Jurkat, Clone E6-1 (cell line): Measurements from ENCODE around the gene RNASE8.

Source experiments
- DNase-seq: peaks from one replicate; pipeline ENCODE4 v3.0.0-alpha.2; 2011; ENCODE audit warnings: low read depth, low spot score
- H3K4me3 ChIP-seq: 2 replicates; pipeline ENCODE4 v1.5.1; 2011; ENCODE audit warnings: mild to moderate bottlenecking, low read length, control low read depth, moderate library complexity

The RNASE8 gene

DNA sequence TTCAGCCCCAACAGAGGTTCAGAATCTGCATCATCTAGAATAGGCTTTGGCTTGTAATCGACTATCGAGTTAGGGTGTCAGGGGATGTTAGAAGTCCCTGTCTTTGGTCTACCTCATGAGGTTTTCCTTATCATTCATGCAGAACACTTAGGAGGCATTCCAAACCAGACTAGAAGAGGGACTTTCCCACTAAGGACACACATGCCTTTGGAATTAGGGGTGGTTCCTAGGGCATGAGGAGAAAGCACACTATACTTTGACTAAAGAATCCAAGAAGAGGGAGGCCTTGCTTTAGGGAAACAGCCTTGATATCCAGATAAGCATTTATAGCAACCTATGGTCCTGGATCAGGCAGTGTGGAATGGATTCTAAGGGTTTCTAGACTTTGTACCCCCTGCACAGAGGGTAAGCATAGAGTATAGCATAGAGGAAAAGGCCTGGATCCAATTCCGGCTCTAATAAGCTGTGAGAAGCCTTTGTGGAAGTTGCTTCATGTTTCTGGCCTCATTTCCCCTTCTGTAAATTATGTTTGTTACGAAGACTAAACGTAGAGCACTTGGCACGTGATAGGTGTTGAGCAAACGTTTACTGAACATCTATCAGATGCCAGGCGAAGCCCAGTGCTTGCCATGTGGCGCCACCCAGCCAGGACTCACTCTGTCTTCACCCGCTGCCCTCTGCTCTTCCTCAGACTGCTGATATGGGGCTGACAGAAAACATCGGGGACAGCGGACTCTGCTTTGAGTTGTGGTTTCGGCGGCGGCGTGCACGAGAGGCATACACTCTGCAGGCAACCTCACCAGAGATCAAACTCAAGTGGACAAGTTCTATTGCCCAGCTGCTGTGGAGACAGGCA is 27.6 kb downstream of the RNASE8 start:
- no peak overlapping the region for H3K4me3 ChIP-seq
- no peak for DNase-seq

DNA sequence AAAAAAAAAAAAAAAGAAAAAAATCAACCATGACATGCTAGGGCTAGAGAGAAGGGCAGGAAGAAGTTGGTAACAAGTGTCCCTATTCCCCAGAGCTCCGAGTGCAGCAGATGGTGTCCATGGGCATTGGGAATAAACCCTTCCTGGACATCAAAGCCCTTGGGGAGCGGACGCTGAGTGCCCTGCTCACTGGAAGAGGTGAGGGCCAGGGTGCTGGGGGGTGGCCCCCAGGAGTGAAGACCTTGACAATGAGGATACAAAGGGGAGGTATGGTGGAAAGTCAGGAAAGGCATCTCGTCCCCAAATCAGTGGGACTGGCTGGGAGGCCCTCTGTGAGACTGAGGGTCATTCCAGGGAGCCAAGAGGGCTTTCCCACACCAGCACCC is 29.3 kb downstream of the RNASE8 start:
- no peak for DNase-seq
- H3K4me3 ChIP-seq = no peak overlapping the region

DNA sequence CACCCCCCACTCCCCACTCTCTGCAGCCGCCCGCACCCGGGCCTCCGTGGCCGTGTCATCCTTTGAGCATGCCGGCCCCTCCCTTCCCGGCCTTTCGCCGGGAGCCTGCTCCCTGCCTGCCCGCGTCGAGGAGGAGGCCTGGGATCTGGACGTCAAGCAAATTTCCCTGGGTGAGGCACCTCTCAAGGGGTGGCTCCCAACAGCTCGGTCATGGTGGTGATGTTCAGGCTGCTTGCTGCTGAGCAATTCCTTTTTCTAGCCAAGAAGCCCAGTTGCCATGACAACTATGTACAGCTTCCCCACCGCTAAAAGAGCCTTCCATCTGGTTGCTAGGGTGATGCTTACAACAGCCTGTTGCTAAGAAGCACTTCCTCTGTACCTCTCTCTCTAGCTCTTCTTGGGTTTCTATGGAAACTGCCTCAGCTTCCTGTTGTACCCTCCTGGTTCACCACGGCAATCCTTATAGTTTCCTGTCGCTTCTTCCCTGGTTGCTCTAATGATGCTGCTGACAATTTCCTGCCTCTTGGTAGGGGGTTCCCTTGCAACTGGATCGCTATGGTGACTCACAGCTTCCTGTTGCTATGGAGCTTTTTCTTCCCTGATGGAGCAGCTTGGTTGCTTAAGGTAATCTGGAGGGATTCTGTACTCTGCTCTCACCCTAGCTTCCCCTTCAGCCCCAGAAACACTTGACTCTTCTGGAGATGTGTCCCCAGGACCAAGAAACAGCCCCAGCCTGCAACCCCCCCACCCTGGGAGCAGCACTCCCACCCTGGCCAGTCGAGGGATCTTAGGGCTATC is 29.9 kb downstream of the RNASE8 start:
- DNase-seq = peak; percentile 94
- no peak overlapping the region for H3K4me3 ChIP-seq

- no peak for DNase-seq
Measured at GRCh38 chr14:21088687-21089086, 31.1 kb downstream of the RNASE8 start.

DNA sequence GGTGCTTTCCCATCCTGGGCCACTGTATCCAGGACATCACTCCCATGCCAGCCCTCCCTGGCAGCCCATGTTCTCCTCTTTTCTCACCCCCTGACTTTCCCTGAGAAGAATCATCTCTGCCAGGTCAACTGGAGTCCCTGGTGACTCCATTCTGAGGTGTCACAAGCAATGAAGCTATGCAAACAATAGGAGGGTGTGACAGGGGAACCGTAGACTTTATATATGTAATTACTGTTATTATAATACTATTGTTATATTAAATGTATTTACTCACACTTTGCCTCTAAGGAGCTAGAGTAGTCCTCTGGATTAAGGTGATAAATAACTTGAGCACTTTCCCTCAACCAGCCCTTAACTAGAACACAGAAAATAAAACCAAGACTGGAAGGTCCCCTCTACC is 31.6 kb downstream of the RNASE8 start:
- no peak overlapping the region for H3K4me3 ChIP-seq
- no peak for DNase-seq

More at GRCh38 chr14:21088687-21089086, 31.1 kb downstream of the RNASE8 start:
- H3K4me3 ChIP-seq = no peak overlapping the region

DNA sequence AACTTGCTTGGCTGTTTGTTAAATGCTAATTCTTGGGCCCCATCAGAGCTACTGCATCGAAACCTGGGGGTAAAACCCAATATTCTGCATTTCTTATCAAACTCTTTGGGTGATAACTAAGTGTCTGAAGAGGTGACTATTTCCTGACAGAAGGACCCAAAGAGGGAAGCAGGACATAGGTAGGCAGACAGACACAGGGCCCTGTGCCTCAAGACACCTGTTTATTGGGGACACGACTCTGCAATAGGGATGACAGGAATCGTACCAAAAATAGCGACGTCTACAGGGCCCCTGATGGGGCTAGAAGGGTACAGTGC is 32.2 kb downstream of the RNASE8 start:
- no peak for DNase-seq
- H3K4me3 ChIP-seq = no peak overlapping the region

DNA sequence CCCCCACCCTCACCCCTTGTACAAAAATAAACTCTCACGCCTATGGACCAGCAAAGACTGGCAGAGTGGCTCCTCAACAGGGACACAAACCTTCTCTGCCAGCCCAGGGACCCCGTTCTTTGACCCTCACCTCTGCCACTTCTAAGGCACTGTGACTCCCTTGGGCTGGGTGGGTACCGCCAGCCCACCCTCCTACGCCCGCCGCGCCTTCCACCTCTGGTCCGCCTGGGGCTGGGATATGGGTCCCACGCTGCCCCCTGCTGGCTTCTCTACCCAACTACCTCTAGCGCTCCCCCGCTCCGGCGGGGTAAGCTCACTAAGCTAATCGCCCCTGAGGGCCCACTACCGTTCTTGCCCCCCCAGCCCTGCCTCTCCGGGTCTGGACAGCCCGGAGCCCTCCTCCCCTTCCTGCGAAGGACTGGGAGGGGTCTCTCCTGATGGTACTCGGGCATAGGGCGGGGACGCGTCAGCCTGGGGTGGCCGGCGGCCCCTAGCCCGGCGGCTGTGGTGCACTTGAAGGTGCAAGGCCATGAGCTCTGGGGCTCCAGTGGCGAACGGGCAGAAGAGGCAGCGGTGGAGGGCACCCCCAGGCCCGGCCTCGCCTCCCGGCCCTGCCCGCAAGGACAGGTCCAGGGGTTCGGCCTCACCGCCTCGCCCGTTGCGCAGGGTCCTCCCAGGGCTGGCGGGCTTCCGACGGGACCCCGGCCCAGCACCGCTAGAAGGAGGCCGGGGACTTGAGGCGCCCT is 32.7 kb downstream of the RNASE8 start:
- no peak for DNase-seq
- no peak overlapping the region for H3K4me3 ChIP-seq

DNA sequence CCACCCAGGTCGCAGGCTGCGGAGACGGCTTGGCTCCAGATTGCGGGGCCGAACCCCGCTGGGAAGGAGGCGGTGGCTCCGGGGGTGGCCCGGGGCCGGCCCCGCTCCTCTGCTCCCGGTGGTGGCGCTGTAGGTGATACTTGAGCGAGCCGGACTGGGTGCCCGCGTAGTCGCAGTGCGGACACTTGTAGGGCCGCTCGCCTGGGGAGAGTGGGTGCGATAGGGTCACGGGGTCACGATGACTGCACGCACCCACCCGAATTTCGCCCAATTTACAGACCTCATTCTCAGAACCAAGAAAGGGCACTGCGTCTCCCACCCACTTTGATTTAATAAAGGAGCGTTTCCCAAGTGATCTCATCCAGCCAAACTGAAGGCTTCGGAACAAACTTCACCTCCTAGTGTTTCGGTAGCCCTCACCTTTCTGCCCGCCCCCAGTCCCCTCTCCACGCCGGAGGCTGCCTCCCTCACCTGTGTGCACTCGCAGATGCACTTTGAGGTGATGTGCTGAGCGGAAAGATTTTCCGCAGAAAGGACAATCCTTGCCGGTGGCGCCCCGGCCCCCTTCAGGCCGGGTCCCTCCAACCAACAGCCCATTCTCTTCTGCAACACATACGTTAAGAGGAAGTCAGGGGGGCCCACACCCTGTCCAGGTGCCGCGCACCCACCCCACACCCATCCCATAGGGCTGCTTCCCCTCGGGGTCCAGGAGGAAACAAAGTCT is 33.5 kb downstream of the RNASE8 start:
- no peak overlapping the region for H3K4me3 ChIP-seq
- DNase-seq = no peak

DNA sequence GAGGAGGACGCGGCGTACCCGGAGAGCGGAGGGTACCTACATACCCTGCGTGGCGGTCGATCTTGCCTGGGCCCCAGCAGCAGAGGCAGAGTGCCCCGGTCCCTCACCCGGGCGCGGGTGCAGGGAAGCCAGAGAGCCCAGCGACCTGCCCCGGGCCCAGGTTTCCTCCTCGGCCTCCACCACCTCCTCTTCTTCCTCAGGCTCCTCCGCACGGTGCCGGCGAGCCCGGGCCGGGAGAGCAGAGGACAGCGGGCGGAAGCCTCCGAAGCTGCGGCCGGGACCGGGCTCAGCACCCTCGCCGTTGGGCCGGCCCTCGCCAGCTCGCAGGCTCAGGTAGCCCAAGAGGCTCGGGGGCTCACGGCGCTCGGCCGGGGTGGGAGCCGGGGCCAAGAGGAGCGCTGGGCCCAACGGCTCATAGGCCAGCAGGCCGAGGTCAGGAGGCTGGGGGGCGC is 34.2 kb downstream of the RNASE8 start:
- no peak for DNase-seq
- H3K4me3 ChIP-seq = no peak overlapping the region

- H3K4me3 ChIP-seq = no peak overlapping the region
- DNase-seq = peak; percentile 75
Measured at GRCh38 chr14:21092273-21093011, 34.8 kb downstream of the RNASE8 start.

DNA sequence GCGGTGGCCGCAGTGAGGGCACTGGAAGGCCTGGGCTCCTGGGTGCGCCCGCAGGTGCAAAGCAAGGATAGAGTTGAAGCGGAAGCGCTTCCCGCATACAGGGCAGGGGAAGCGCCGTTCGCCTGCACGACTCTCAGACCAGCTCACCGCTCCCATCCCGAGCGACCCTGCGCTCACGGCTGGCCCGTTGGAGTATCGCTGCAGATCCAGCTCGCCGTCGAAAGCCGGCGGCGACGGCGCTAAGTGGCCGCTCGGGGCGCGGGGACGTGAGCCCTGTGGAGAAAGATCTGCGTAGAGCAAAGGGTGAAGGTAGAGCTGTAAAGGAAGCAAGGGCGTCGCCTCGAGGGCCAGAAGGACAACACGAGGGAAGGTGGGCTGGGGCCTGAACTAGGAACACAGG is 35.4 kb downstream of the RNASE8 start:
- H3K4me3 ChIP-seq = no peak overlapping the region
- DNase-seq = no peak

DNA sequence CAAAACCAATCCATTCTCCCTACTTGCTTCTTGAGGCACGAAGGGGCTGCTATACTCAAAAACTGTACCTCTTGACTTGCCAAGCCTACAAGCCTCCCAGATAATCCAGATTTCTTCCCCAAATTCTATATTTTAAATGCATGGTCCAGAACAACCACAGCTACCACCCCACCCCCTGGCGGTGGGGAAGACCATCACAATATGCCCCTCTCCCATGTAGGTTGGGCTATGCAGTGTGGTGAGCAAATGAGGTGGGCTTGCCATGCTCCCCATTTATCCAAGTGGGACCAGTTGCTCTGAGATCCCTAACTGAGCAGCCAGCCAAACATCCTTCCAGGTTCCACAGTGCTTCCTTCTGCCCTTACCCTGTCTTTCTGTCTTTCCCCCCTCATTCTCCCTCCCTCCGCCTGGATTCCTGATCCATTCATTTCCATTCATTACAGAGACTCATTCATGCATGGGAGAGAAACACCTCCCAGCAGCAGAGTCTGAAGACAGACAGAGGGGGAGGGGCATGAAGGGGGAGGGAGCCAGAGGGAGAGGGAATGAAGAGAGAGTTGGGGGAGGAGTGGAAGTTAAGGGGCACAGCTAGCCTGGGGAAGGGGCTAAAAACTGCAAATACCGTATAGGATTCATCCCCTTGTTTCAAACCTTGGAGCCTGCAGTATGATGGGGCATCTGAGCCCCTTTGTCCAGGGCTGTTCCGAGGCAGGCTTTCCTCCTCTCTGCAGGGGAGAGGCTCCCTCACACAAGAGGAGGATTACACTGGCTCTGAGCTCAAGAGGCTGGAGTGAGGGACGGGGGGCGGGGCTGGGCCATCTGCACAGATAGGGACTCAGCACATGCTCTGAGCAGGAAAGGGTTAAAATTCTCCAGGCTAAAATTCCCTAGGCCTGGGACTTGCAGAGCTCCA is 36.4 kb downstream of the RNASE8 start:
- DNase-seq = no peak
- H3K4me3 ChIP-seq = no peak overlapping the region

DNA sequence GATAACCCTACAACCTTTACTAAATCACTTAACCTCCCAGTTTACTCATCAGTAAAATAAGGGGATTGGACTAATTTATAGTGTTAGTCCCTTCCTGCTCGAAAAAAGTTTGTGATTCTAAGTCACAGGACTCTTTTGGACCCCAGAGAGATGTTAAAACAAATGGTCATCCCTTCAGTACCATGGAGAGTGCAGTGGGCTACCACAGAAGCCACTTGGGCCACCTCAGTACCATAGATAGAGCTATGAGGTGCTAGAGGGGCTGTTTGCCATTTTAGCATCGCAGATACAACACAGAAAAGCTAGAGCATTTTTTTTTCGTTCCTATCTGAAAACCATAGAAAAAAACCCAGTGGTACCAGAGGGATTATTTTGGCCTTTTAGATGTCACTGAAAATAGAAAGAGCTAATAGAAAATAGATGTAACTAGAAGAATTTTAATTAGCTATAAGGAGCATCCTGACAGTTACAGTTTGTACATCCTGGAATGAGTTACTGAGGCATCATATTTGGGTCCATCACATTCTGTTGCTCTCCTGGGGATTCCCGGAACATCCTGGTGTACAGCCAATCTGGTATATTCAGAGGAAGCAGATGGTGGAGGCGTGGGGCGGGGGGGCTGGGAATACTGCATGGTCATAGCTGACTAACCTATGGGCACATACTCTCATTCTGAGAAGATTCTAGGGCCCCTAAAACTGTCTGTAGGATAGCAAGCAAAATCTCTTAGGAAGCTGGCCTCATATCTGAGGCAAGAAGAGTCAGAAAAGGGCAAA is 38.0 kb downstream of the RNASE8 start:
- H3K4me3 ChIP-seq = no peak overlapping the region
- DNase-seq = no peak

GRCh38 chr14:21096438-21096837 is 38.8 kb downstream of the RNASE8 start:
- no peak overlapping the region for H3K4me3 ChIP-seq

GRCh38 chr14:21096978-21097635 is 39.5 kb downstream of the RNASE8 start:
- DNase-seq = no peak
- no peak overlapping the region for H3K4me3 ChIP-seq

More at GRCh38 chr14:21096438-21096837, 38.8 kb downstream of the RNASE8 start:
- DNase-seq = no peak

DNA sequence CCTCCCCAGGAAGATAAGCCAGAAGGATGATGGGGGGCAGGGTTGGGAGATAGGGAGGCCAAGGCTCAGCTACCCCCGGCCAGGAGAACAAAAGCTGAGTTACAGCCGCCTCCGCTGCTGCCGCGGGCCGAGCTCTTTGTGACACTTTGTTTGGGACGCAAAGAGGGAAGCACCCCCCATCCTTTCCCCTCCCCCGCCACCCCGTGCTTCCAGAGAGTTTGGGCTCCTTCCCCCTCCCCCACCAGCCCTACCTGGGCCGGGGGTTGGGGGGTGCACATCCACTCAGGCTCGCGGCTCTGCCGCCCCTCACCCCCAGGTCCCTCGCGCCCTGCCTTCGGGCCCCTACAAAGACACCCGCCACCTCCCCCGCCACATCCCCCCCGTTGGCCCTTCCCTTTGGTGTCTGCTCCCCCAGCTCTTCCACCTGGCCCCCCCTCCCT is 40.0 kb downstream of the RNASE8 start:
- H3K4me3 ChIP-seq = peak overlapping the region; percentile 21
- no peak for DNase-seq
